T-helper 2 cell treated with Interferon-gamma antibody and Interleukin-4, amounts not matched to agents 100 ng/mL and 5 ng/mL, for 36 hours (primary cell): ENCODE measurements around the gene CFAP410. TPM values are rescaled to one million over a fixed set of nuclear protein-coding genes. Genes with fewer than 3 reads are reported as not detected.
"Not testable (repeated sequence)": the region's sequence is repeated elsewhere in the genome, so short reads cannot be mapped to it uniquely, and the experiment has no call there.

ENCODE experiments used
- intact Hi-C: fragments of 100-400 bp; cut with micrococcal nuclease; formaldehyde crosslinking; loops from one replicate; pipeline ENCODE4 v1.15.1; 2023
- total RNA-seq: library from RNA; stranded (reverse); gene quantifications from 2 replicates; pipeline ENCODE4 v1.2.3, GENCODE V29; 2022

CFAP410 gene
- total RNA-seq, 1 donor from 2014 or later: 19.8 TPM

DNA sequence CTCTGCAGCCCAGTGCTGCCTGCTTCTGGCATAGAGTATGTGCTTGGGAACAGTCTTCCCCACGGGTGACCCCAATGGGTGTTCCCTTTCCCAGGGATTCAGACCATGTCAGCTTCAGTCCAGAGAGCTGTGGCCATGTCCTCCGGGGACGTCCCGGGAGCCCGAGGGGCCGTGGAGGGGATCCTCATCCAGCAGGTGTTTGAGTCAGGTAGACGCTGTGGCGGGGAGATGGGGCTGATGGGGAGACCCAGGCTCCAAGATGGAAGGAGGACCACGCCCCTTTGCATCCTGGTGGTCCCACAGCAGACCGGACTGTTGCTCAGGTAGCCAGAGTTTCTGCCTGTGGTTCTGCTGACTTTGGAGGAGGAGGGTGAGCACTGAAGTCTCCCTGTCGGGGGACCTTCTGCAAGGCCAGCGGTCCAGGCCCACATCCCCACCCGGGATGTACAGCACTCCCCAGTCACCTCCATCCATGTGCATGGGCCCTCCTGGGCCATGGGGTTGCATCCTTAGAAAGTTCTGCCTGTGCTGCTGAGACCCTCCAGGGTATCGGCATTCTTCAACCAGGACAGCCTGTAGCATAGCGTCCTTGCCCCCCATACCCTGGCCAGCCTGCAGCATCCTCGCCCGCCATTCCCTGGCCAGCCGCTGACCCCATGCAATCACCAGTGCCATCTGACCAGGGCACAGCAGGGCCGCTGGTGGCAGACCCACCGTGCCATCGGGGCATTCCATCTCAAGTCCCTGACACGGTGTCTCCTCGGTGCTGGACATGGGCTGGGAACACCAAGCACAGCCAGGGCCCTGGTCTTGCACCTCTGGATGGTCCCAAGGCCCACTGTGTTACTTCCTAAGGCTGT, 50.7 kb downstream of the CFAP410 start:
- intact Hi-C loops: no loop called here

DNA sequence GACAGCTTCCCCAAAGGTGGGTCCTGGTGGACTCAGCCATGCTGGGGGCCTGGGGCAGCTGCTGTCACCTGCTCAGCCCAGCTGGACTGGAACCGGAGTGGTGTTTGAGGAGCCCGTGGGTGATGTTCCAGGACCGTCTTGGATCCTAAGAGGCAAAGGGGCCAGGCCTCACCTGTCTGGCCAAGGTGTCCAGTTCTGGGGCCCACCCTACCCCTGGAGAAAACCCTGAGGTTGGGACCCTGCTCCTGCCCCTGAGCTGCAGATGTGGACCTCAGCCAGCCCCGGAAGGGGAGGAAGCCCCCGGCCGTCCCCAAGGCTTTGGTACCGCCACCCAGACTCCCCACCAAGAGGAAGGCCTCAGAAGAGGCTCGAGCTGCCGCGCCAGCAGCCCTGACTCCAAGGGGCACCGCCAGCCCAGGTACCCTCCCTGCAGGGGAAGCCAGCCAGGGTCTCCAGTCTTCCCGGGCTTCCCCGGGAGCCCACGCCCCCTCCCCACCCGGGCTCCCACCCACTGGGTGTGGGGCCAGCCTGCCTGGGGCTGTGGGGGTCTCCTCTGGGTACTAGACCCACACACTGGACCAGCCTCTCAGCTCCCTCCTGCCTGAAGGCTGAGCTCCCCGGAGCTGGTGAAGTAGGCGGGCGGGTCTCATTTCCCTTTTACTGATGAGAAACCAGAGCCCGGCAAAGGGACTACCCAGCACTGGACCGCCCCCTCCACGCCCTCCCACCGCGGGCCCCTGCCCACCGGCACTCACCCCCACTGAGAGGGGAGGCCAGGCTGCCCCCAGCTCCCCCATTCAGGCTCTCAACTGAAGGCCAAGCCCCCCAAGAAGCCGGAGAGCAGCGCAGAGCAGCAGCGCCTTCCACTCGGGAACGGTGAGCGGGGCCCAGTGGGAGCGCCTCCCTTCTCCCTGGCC, 52.2 kb downstream of the CFAP410 start:
- intact Hi-C loops: no loop called here

DNA sequence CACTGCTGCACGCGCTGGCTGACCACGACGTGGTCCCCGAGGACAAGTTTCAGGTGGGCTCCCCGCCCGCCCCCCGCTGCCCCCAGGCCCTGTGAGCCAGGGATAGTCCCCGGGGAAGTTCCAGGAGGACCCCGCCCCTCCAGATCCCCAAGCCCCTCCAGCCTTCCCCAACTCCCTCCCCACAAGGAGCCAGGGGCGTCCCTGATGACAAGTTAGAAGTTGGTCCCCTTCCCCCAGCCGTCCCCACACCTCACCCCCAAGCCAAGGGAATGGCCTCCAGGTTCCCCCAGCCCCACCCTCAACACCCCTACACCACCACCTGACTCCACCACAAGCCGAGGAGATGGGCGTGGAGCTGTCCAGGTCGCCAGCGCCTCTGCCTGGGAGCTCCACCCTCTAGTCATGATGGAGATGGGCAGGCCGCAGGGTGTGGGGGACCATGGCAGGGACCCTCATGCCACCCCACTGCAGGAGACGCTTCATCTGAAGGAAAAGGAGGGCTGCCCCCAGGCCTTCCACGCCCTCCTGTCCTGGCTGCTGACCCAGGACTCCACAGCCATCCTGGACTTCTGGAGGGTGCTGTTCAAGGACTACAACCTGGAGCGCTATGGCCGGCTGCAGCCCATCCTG, 53.0 kb downstream of the CFAP410 start:
- intact Hi-C loops: no loop called here

DNA sequence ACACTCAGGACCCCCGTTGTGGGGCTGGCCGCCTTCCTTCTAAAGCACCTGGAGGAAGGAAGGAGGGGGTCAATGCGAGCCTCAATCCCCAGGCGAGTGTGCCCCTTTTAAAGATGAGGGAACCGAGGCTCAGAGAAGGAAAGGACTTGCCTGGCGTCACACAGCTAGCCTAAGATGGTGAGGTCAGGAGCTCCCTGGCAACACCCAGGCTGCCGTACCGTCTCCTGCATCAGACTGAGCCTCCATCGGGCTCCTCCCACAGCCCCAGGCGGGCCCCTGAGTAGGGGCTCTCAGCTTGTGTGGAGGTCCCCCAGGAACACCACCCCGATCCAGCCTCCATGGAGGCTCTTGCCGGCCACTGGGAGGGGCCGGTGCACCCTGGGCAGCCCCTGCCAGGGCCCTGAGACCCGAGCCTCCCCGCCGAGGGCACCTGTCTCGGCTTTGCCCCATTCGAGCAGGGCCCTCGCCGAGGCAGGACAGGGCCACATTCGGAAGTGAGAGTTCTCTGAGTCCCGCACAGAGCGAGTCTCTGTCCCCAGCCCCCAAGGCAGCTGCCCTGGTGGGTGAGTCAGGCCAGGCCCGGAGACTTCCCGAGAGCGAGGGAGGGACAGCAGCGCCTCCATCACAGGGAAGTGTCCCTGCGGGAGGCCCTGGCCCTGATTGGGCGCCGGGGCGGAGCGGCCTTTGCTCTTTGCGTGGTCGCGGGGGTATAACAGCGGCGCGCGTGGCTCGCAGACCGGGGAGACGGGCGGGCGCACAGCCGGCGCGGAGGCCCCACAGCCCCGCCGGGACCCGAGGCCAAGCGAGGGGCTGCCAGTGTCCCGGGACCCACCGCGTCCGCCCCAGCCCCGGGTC, 53.8 kb downstream of the CFAP410 start, which contains the start of gene AIRE:
TSS of gene AIRE (plus strand) at position 739 of the 855 bp plus-strand sequence. CDS start 131 bp downstream, outside the sequence.
- intact Hi-C loops: no loop called here

DNA sequence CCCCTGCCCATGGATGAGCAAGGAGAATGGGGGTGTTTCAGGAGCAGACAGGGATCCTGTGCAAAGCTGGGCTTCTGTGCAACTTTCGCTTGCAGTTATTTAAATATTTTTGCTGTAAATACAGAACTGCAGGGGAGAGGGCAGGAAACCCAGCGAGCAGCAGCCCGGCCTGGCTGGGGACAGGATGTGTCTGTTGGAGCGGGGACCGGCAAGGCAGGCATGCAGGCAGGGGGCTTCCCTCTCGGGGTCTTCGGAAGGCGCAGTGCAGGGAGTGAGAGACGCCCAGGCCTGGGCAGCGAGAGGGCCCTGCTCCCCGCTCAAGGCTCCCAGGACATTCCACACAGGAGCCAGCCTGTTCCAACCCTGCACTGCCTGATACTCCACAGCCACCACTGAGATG, 55.2 kb downstream of the CFAP410 start:
- intact Hi-C loops: no loop called here

DNA sequence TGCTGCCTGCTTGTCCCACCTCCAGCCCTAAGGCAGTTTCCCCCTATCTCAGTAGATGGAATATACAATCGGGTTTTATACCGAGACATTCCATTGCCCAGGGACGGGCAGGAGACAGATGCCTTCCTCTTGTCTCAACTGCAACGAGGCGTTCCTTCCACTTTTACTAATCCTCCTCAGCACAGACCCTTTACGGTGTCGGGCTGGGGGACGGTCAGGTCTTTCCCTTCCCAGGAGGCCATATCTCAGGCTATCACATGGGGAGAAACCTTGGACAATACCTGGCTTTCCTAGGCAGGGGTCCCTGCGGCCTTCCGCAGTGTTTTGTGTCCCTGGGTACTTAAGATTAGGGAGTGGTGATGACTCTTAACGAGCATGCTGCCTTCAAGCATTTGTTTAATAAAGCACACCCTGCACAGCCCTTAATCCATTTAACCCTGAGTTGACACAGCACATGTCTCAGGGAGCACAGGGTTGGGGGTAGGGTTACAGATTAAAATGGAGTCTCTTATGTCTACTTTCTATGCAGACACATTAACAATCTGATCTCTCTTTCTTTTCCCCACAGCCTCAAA, 55.9 kb downstream of the CFAP410 start:
- intact Hi-C loops: not testable (repeated sequence)

DNA sequence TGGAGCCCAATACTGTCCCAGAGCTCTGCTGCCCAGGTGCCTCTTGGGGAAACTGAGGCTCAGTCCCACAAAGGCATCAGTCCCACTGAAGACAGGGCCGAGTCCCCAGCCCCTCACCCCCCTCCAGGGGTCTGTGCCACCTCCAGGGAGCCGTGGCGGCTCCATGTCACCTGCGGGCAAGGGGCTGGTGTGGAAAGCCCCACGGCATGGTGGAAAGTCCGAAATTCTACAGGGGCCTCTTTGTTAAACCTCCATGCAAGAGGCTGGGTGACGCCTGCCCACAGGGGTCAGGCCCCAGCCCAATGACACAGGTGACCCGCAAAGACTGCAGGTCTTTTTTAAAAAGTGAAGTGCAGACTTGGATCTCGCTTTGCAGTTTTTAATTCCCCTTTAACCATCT, 56.8 kb downstream of the CFAP410 start:
- intact Hi-C loops: no loop called here

DNA sequence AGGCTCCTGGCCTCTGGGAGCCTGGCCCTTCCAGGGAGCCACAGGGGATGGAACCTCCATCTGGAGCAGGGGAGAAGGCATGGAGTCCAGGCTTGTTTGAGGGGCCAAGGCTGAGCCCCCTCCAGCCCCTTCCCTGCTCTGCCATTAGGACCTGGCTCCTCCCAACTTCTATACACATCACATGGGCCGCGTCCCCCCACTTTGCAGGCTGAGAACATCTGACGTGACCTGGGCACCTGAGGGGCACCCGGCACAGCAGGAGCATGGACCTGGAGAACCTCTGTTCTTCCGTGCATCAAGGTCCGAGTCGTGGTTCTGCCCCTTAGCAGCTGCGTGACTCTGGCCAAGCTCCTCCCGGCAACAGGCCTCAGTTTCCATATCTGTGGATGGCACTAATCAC, 57.4 kb downstream of the CFAP410 start:
- intact Hi-C loops: no loop called here

DNA sequence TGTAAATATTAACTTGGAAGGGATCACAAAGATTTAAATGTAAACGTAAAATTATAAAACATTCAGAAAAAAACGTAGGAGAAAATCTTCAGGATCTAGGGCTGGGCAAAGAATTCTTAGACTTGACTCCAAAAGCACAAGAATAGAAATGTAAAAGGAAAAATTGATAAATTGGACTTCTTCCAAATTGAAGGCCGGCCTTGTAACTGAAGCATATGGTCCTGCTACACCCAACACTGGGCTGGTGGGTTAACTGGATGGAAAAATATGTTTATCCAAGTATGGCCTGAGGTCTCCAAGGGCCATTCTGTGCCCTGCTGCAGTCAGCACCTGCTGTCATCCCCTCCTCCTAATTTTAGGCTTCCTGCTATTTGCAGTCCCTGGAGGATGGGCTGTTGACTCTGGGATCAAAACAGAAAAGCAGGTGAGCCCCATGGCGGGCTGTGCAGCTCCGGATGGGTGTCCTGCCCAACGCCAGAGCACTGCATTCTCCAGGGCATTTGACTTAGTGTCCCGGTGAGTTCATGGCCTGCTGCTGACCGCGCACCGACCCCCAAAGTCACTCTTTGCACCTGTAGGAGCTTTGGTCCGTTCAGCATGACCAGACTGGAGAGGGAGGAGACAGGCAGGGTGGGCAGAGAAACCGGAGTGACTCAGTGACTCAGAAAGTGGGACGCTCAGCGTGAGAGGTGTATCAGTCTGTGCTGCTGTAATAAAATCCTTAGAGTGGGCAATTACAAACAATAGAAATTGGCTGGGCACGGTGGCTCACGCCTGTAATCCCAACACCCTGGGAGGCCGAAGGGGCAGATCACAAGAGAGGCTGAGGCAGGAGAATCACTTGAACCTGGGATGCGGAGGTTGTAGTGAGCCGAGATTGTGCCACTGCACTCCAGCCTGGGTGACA, 59.6 kb downstream of the CFAP410 start:
- intact Hi-C loops: no loop called here

Other genes starting within 250 kb of the CFAP410 start
- 4.7 and 5.1 TPM in 2 replicates for gene PWP2, start 232.0 kb downstream of the CFAP410 start, total RNA-seq
- gene GATD3, start 205.7 kb downstream of the CFAP410 start, total RNA-seq: 14.4 and 18.5 TPM in 2 replicates
- 10.0 and 10.2 TPM in 2 replicates for gene ICOSLG, start 98.4 kb downstream of the CFAP410 start, total RNA-seq
- gene DNMT3L, start 77.5 kb downstream of the CFAP410 start, total RNA-seq: not detected in 2 replicates
- 2.7 and 3.0 TPM in 2 replicates for gene AIRE, start 53.5 kb downstream of the CFAP410 start, total RNA-seq
- gene PFKL, start 39.3 kb downstream of the CFAP410 start, total RNA-seq: 217 and 219 TPM in 2 replicates
- gene TRPM2, start 14.2 kb upstream of the CFAP410 start, total RNA-seq: 17.8 and 20.6 TPM in 2 replicates
- 3.3 and 3.9 TPM in 2 replicates for gene LRRC3, start 116.1 kb upstream of the CFAP410 start, total RNA-seq
- gene KRTAP10-1, start 200.8 kb upstream of the CFAP410 start, total RNA-seq: not detected in 2 replicates
- gene KRTAP10-2, start 212.1 kb upstream of the CFAP410 start, total RNA-seq: not detected in 2 replicates
- gene KRTAP10-3, start 219.4 kb upstream of the CFAP410 start, total RNA-seq: not detected in 2 replicates
- not detected in 2 replicates for gene KRTAP10-4, start 234.3 kb upstream of the CFAP410 start, total RNA-seq
- gene KRTAP10-5, start 241.2 kb upstream of the CFAP410 start, total RNA-seq: not detected in 2 replicates